Endothelial cell of umbilical vein (primary cell): ENCODE results near the gene MAST4. TPM values are rescaled to one million over a fixed set of nuclear protein-coding genes. Genes with fewer than 3 reads are reported as not detected.
"Not testable (repeated sequence)": the region's sequence is repeated elsewhere in the genome, so short reads cannot be mapped to it uniquely, and the experiment has no call there.

Source experiments
- BruUV-seq: library from RNA; stranded (reverse); fragments of 400-500 nt; replicated peaks from 2 replicates; lab custom pipeline; 2021; lab: Mats Ljungman, UMichigan
- CTCF ChIA-PET: fragments of 300-600, 350-600 bp; sonication (Branson Sonifier 250); formaldehyde crosslinking; loops from one replicate; lab custom pipeline; 2021; ENCODE audit warnings: antibody characterized with exemption, inconsistent platforms; lab: Charles Lee
- POLR2A ChIA-PET: fragments of 300-600, 350-600 bp; sonication (Branson Sonifier 250); formaldehyde crosslinking; loops from one replicate; lab custom pipeline; 2021; ENCODE audit warnings: antibody characterized with exemption, inconsistent platforms; lab: Charles Lee
- DNase-seq: peaks from one replicate; pipeline ENCODE4 v3.0.0-alpha.2; 2011; ENCODE audit warnings: low read depth, low spot score
- FAIRE-seq: peaks from 2 replicates; lab custom pipeline; 2011; peaks lifted over from hg19 to GRCh38; lab: Jason Lieb, UNC
- H2AFZ ChIP-seq: 2 replicates; pipeline ENCODE4 v1.6.0; 2012; ENCODE audit warnings: low read depth, low read length, control low read depth, inconsistent platforms
- H3K27ac ChIP-seq: 2 replicates; pipeline ENCODE4 v1.5.1; 2011; ENCODE audit warnings: low read depth, mild to moderate bottlenecking, control low read depth, low read length, moderate library complexity; ENCODE audit not compliant: insufficient read depth
- H3K27me3 ChIP-seq, 2 experiments: 2 replicates each; pipeline versions ENCODE4 v1.6.0 to v1.6.1; 2011; ENCODE audit warnings: low read length in 2 of 2, mixed read lengths in 1 of 2; ENCODE audit not compliant: control insufficient read depth in 2 of 2, insufficient read depth in 2 of 2
- H3K36me3 ChIP-seq, 2 experiments: 2 replicates in 1 of 2; 3 replicates in 1 of 2; pipeline ENCODE4 v1.5.1; 2011; ENCODE audit warnings: low read length in 2 of 2, mild to moderate bottlenecking in 1 of 2, moderate library complexity in 1 of 2; ENCODE audit not compliant: control insufficient read depth in 2 of 2, insufficient read depth in 2 of 2; ENCODE audit errors: extremely low read depth in 1 of 2
- H3K4me1 ChIP-seq: 3 replicates; pipeline ENCODE4 v1.5.1; 2011; ENCODE audit warnings: mild to moderate bottlenecking, low read length; ENCODE audit not compliant: control insufficient read depth, insufficient read depth; ENCODE audit errors: extremely low read depth
- H3K4me2 ChIP-seq: 2 replicates; pipeline ENCODE4 v1.6.1; 2011; ENCODE audit warnings: low read length, control low read depth, mixed read lengths; ENCODE audit not compliant: insufficient read depth
- H3K4me3 ChIP-seq, 3 experiments: fragments of 200-600 bp in 1 of 3; sonication (generic), shearing (Covaris generic) in 1 of 3; replicated peaks in 1 of 3; 2 replicates each; pipeline ENCODE4 v1.5.1; 2011 to 2016; ENCODE audit warnings: control low read depth in 3 of 3, low read length in 3 of 3, mild to moderate bottlenecking in 2 of 3, inconsistent platforms in 1 of 3, low read depth in 1 of 3, moderate library complexity in 1 of 3; ENCODE audit not compliant: insufficient read depth in 1 of 3
- H3K79me2 ChIP-seq: 2 replicates; pipeline ENCODE4 v1.6.0; 2012; ENCODE audit warnings: low read length, inconsistent platforms; ENCODE audit not compliant: control insufficient read depth, insufficient read depth
- H3K9ac ChIP-seq: replicated peaks from 2 replicates; pipeline ENCODE3; 2011; ENCODE audit warnings: low read length, control low read depth; ENCODE audit not compliant: insufficient read depth; ENCODE audit errors: extremely low read depth
- H3K9me1 ChIP-seq: replicated peaks from 3 replicates; pipeline ENCODE4 v1.6.0; 2011; ENCODE audit warnings: mild to moderate bottlenecking, low read length; ENCODE audit not compliant: control insufficient read depth, insufficient read depth; ENCODE audit errors: extremely low read depth
- H3K9me3 ChIP-seq: replicated peaks from 2 replicates; pipeline ENCODE4 v1.5.1; 2012; ENCODE audit warnings: low read length, inconsistent platforms; ENCODE audit not compliant: control insufficient read depth, insufficient read depth
- H4K20me1 ChIP-seq: replicated peaks from 2 replicates; pipeline ENCODE3; 2011; ENCODE audit warnings: mild to moderate bottlenecking, low read length; ENCODE audit not compliant: control insufficient read depth, insufficient read depth; ENCODE audit errors: extremely low read depth
- EZH2 ChIP-seq: IDR thresholded peaks from 2 replicates; pipeline ENCODE4 v1.6.1; 2012; ENCODE audit warnings: borderline replicate concordance, low read depth, mild to moderate bottlenecking, moderate library complexity, low read length, inconsistent platforms; ENCODE audit not compliant: severe bottlenecking
- FOS ChIP-seq: IDR thresholded peaks from 2 replicates; pipeline ENCODE4 v1.6.1; 2011; ENCODE audit warnings: mild to moderate bottlenecking, low read length, moderate library complexity, borderline replicate concordance; ENCODE audit not compliant: insufficient read depth
- GATA2 ChIP-seq: IDR thresholded peaks from 2 replicates; pipeline ENCODE4 v1.7.0; 2011; ENCODE audit warnings: low read depth, mild to moderate bottlenecking, moderate library complexity, mixed read lengths, low read length; ENCODE audit not compliant: insufficient read length, insufficient read depth
- JUN ChIP-seq: IDR thresholded peaks from 2 replicates; pipeline ENCODE4 v1.6.1; 2011; ENCODE audit warnings: borderline replicate concordance, low read depth; ENCODE audit not compliant: insufficient read length, insufficient read depth
- MAX ChIP-seq: IDR thresholded peaks from 2 replicates; pipeline ENCODE4 v1.6.1; 2011; ENCODE audit not compliant: insufficient read depth, insufficient read length
- MYC ChIP-seq: IDR thresholded peaks from one replicate; pipeline ENCODE4 v1.6.1; 2011; ENCODE audit warnings: mild to moderate bottlenecking, low read depth, low read length
- POLR2A ChIP-seq: IDR thresholded peaks from 2 replicates; pipeline ENCODE4 v1.6.1; 2012; ENCODE audit warnings: low read depth, mild to moderate bottlenecking, control low read depth, low read length
- POLR2AphosphoS5 ChIP-seq: IDR thresholded peaks from 2 replicates; pipeline ENCODE4 v1.6.1; 2012; ENCODE audit warnings: low read depth, mild to moderate bottlenecking, control low read depth, low read length, moderate library complexity; ENCODE audit not compliant: insufficient read depth
- dilution Hi-C: fragments of 300-500 bp; cut with MboI; formaldehyde crosslinking; loops from one replicate; pipeline ENCODE4 v1.15.0; 2019; ENCODE audit warnings: low sequenced_read_pairs; ENCODE audit not compliant: extremely low pct_ligation_motif_present
- intact Hi-C: fragments of 100-400 bp; cut with micrococcal nuclease; formaldehyde crosslinking; loops from one replicate; pipeline ENCODE4 v1.10.0; 2022
- polyA plus RNA-seq, 4 experiments: library from polyadenylated mRNA; depleted of rRNA in 3 of 4; stranded (reverse) in 3 of 4; unstranded in 1 of 4; fragments of >200 nt; gene quantifications; 2 replicates each; pipeline versions ENCODE4 v1.2.1 to v1.2.3, GENCODE V29; 2011 to 2012; ENCODE audit warnings: missing spikeins in 1 of 4
- total RNA-seq: library from RNA; stranded (reverse); gene quantifications from 2 replicates; pipeline ENCODE4 v1.2.3, GENCODE V29; 2021
- TF ChIP-seq, protein P1 (sequence below), 2 donors: IDR thresholded peaks; 1 replicate in 1 of 2; 2 replicates in 1 of 2; pipeline ENCODE4 v1.5.1; 2011; ENCODE audit warnings: low read length in 2 of 2, mild to moderate bottlenecking in 2 of 2, moderate library complexity in 2 of 2, control low read depth in 1 of 2, inconsistent platforms in 1 of 2, low read depth in 1 of 2; ENCODE audit not compliant: insufficient read depth in 1 of 2; ENCODE audit errors: extremely low read depth in 1 of 2

Gene MAST4
- total and polyA plus RNA-seq, 2 donors (not counting 3 experiments of a cell fraction or from before 2014, with no cell fraction given) = 40.2 to 116 TPM

GRCh38 chr5:66747607-66748006 lies 151.4 kb downstream of the MAST4 start:
- H3K9ac ChIP-seq = no peak overlapping the region
- POLR2A ChIA-PET = no interaction called here
- intact Hi-C loops = no loop called here
- DNase-seq = no peak
- H3K9me3 ChIP-seq = no peaks in the 10 kb centered on the region
- TF ChIP-seq POLR2A (no peak), POLR2AphosphoS5 (no peak), EZH2 (no peak), FOS (no peak), JUN (no peak), MYC (no peak), GATA2 (no peak), MAX (no peak)
- TF ChIP-seq, protein P1, sequence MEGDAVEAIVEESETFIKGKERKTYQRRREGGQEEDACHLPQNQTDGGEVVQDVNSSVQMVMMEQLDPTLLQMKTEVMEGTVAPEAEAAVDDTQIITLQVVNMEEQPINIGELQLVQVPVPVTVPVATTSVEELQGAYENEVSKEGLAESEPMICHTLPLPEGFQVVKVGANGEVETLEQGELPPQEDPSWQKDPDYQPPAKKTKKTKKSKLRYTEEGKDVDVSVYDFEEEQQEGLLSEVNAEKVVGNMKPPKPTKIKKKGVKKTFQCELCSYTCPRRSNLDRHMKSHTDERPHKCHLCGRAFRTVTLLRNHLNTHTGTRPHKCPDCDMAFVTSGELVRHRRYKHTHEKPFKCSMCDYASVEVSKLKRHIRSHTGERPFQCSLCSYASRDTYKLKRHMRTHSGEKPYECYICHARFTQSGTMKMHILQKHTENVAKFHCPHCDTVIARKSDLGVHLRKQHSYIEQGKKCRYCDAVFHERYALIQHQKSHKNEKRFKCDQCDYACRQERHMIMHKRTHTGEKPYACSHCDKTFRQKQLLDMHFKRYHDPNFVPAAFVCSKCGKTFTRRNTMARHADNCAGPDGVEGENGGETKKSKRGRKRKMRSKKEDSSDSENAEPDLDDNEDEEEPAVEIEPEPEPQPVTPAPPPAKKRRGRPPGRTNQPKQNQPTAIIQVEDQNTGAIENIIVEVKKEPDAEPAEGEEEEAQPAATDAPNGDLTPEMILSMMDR (IDR thresholded peaks at IDR 0.05; ENCODE audit: extremely low read depth in 1 of 2, insufficient read depth in 1 of 2, low read depth in 1 of 2, low read length in 2 of 2) = no peak
- H3K4me2 ChIP-seq = no peak overlapping the region
- no peak overlapping the region for H2AFZ ChIP-seq
- H3K79me2 ChIP-seq = no peaks in the 10 kb centered on the region
- H3K4me1 ChIP-seq = no peaks in the 10 kb centered on the region
- CTCF ChIA-PET = interaction anchor here (1.4 kb wide), 1 partner anchor 442 kb away, joined by 3 read pairs; no protein-coding TSS in a partner anchor
- no peaks in the 10 kb centered on the region for H3K36me3 ChIP-seq
- dilution Hi-C loops = no loop called here
- no peak for FAIRE-seq
- BruUV-seq = no TSS peak
- peaks cover 0 to 2% of the 10 kb centered on the region in 2 experiments for H3K27me3 ChIP-seq
- H4K20me1 ChIP-seq = no peaks in the 10 kb centered on the region
- H3K4me3 ChIP-seq = no peak overlapping the region
- no peaks in the 10 kb centered on the region for H3K9me1 ChIP-seq
- no peak overlapping the region for H3K27ac ChIP-seq

- intact Hi-C loops, H3K4me2 ChIP-seq, POLR2A ChIA-PET, CTCF ChIA-PET, H3K9ac ChIP-seq, H3K4me1 ChIP-seq, H4K20me1 ChIP-seq, FAIRE-seq, H3K27ac ChIP-seq, H2AFZ ChIP-seq, H3K9me3 ChIP-seq, H3K79me2 ChIP-seq, DNase-seq, dilution Hi-C loops, H3K9me1 ChIP-seq, H3K4me3 ChIP-seq, H3K36me3 ChIP-seq, BruUV-seq: not testable (repeated sequence)
- peaks cover 6 to 30% of the 10 kb centered on the region in 2 experiments for H3K27me3 ChIP-seq
Measured at GRCh38 chr5:66752668-66753067, 156.5 kb downstream of the MAST4 start.
